IPS-20b (cell line): ENCODE data around the gene SCRN2.

Source experiments
- H3K27ac ChIP-seq: one replicate; pipeline ENCODE4 v1.5.1; 2013; ENCODE audit warnings: low read length
- H3K27me3 ChIP-seq: 2 replicates; pipeline ENCODE4 v1.6.1; 2013; ENCODE audit warnings: mild to moderate bottlenecking, low read length, inconsistent platforms; ENCODE audit not compliant: insufficient read depth
- H3K36me3 ChIP-seq: 2 replicates; pipeline ENCODE4 v1.6.1; 2013; ENCODE audit warnings: low read depth, mild to moderate bottlenecking, inconsistent platforms, low read length, moderate library complexity; ENCODE audit not compliant: insufficient read depth
- H3K4me1 ChIP-seq: 2 replicates; pipeline ENCODE4 v1.6.1; 2013; ENCODE audit warnings: mild to moderate bottlenecking, control low read depth, inconsistent platforms, low read length, moderate library complexity; ENCODE audit not compliant: insufficient read depth
- H3K4me3 ChIP-seq: 2 replicates; pipeline ENCODE4 v1.5.1; 2013; ENCODE audit warnings: mild to moderate bottlenecking, low read length, inconsistent platforms
- H3K9ac ChIP-seq: 2 replicates; pipeline ENCODE4 v1.6.1; 2013; ENCODE audit warnings: low read depth, mild to moderate bottlenecking, inconsistent platforms, low read length, moderate library complexity
- H3K9me3 ChIP-seq: 2 replicates; pipeline ENCODE4 v1.6.1; 2013; ENCODE audit warnings: mild to moderate bottlenecking, low read depth, low read length, inconsistent platforms; ENCODE audit not compliant: insufficient read depth

SCRN2 gene

GRCh38 chr17:47879028-47879585 lies 38.0 kb upstream of the SCRN2 start:
- no peak overlapping the region for H3K27ac ChIP-seq
- no peaks in the 10 kb centered on the region for H3K36me3 ChIP-seq
- no peak overlapping the region for H3K4me3 ChIP-seq
- H3K4me1 ChIP-seq, result no peaks in the 10 kb centered on the region; the same call in 1 of the 2 replicates
- H3K9ac ChIP-seq, result no peak overlapping the region
- no peaks in the 10 kb centered on the region for H3K9me3 ChIP-seq
- peaks cover 15% of the 10 kb centered on the region for H3K27me3 ChIP-seq

- Histone ChIP-seq H3K9ac (no peak overlapping the region), H3K9me3 (no peaks in the 10 kb centered on the region), H3K27ac (no peak overlapping the region), H3K27me3 (peaks cover 21% of the 10 kb centered on the region), H3K4me1 (peaks cover 4% of the 10 kb centered on the region; the same call in 1 of the 2 replicates), H3K4me3 (no peak overlapping the region), H3K36me3 (no peaks in the 10 kb centered on the region)
These were observed 37.3 kb upstream of the SCRN2 start for GRCh38 chr17:47878203-47879027.

- no peaks in the 10 kb centered on the region for H3K9me3 ChIP-seq
- H3K36me3 ChIP-seq, result no peaks in the 10 kb centered on the region
- peaks cover 9% of the 10 kb centered on the region; the same call in 1 of the 2 replicates for H3K4me1 ChIP-seq
- no peak overlapping the region for H3K4me3 ChIP-seq
- no peak overlapping the region for H3K9ac ChIP-seq
- H3K27me3 ChIP-seq, result peaks cover 26% of the 10 kb centered on the region; the same call in 1 of the 2 replicates
- H3K27ac ChIP-seq, result no peak overlapping the region
These were observed 36.4 kb upstream of the SCRN2 start for GRCh38 chr17:47877368-47878034.

- Histone ChIP-seq H3K4me3 (no peak overlapping the region), H3K9ac (no peak overlapping the region), H3K27me3 (peaks cover 46% of the 10 kb centered on the region), H3K9me3 (no peaks in the 10 kb centered on the region), H3K4me1 (peaks cover 13% of the 10 kb centered on the region; the same call in 1 of the 2 replicates), H3K36me3 (no peaks in the 10 kb centered on the region), H3K27ac (no peak overlapping the region)
These were observed 34.2 kb upstream of the SCRN2 start for GRCh38 chr17:47875011-47875985.

DNA sequence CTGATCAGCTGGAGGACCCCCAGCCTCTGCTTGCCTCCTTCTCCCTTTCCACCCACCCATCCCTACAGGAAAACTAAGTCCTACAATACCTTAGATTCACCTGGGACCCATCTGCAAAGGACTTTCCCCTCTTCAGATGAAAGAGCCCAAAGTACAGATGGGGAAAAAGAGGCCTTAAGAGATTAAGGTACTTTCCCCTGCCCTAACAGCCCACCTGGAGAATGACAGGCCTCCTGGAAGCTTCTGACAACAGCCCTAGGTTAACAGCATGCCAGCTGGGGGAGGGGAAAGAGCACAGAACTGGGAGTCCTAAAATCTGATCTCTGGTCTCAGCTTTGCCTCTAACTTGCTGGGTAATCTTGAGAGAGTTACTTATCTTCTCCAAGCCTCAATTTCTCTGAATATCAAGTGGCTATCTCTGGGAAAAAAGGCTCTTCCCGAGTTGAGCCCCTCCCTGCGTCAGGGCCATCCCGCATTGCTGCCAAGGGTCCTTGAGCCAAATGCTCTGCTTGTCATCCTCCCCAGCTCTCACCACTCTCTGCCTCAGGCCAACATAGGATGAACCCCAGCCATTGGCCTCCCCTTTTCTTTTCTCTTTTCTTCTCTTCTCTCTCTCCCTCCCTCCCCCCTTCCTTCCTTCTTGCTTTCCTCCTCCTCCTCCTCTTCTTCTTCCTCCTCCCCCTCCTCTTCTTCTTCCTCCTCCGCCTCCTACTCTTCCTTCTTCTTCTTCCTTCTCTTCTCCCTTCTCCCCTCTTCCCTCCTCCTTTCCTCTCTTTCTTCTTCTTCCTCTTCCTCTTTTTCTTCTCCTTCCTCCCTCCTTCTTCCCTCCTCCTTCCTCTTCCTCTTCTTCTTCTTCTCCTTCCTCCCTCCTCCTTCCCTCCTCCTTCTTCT lies 32.4 kb upstream of the SCRN2 start:
- H3K36me3 ChIP-seq, result no peaks in the 10 kb centered on the region
- no peak overlapping the region for H3K27ac ChIP-seq
- H3K9me3 ChIP-seq, result no peaks in the 10 kb centered on the region
- peaks cover 64% of the 10 kb centered on the region for H3K27me3 ChIP-seq
- H3K4me3 ChIP-seq, result peak overlapping the region; percentile 62; the same call in 1 of the 2 replicates
- H3K9ac ChIP-seq, result no peak overlapping the region
- peaks cover 18% of the 10 kb centered on the region; the same call in 1 of the 2 replicates for H3K4me1 ChIP-seq

DNA sequence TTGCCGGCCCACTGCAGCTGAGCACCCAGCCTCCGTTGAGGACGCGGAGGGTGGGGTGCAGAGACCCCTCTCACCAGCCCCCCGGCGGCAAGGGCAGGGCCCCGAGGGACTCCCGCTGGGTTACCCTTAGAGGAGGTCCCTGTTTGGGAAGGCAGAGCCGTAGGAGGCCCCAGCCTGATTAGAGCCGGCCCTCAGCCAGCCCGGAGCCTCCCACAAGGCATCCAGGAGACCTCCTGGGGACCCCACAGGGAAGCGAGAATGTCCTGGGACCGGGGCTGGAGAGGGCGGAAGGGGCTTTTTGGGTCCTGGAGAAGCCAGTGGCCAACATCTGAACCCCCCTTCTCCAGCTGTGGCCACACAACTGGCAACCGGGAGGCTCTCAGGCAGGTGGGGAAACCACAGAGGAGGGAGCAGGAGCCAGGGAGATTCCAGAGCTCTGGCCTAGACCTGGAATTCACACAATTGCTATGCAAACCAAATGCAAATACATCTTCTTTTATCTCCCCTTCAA lies 31.6 kb upstream of the SCRN2 start:
- Histone ChIP-seq H3K4me3 (peak overlapping the region; percentile 62; the same call in 1 of the 2 replicates), H3K9me3 (no peaks in the 10 kb centered on the region), H3K27me3 (peaks cover 70% of the 10 kb centered on the region), H3K4me1 (peaks cover 18% of the 10 kb centered on the region; the same call in 1 of the 2 replicates), H3K9ac (no peak overlapping the region), H3K27ac (no peak overlapping the region), H3K36me3 (no peaks in the 10 kb centered on the region)

- H3K27me3 ChIP-seq, result peaks cover 75% of the 10 kb centered on the region
- no peaks in the 10 kb centered on the region for H3K36me3 ChIP-seq
- H3K27ac ChIP-seq, result no peak overlapping the region
- no peaks in the 10 kb centered on the region for H3K9me3 ChIP-seq
- peaks cover 18% of the 10 kb centered on the region; the same call in 1 of the 2 replicates for H3K4me1 ChIP-seq
- peak overlapping the region; percentile 62 for H3K4me3 ChIP-seq
- peak overlapping the region; percentile 39; the same call in 1 of the 2 replicates for H3K9ac ChIP-seq
These were observed 31.1 kb upstream of the SCRN2 start for GRCh38 chr17:47872019-47872650.

DNA sequence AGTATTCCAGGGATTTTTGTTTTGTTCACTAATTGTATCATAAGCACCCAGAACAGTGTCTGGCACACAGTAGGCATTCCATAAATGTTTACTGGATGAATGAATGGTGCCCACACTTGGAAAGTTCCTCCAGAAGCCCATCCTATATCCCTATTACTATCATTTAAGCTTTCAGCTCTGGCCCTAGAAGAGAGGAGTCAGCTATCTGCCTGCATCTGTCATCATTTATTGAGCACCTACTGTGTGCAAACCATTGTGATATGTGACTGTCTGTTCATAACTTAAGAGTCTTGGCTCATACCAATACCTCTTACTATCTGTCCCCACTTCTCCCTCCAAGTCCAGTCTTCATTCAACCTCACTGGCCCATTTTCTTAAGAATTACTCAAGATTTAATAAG lies 30.0 kb upstream of the SCRN2 start:
- H3K9me3 ChIP-seq, result no peaks in the 10 kb centered on the region
- H3K4me1 ChIP-seq, result peaks cover 18% of the 10 kb centered on the region; the same call in 1 of the 2 replicates
- no peaks in the 10 kb centered on the region for H3K36me3 ChIP-seq
- H3K9ac ChIP-seq, result no peak overlapping the region
- H3K27me3 ChIP-seq, result peaks cover 82% of the 10 kb centered on the region
- no peak overlapping the region for H3K27ac ChIP-seq
- H3K4me3 ChIP-seq, result no peak overlapping the region

- Histone ChIP-seq H3K9me3 (no peaks in the 10 kb centered on the region), H3K4me1 (peaks cover 18% of the 10 kb centered on the region; the same call in 1 of the 2 replicates), H3K9ac (no peak overlapping the region), H3K27ac (no peak overlapping the region), H3K4me3 (0 out of 2 replicates have a peak overlapping the region, but pooled peaks have one; percentile 0), H3K36me3 (no peaks in the 10 kb centered on the region), H3K27me3 (peaks cover 87% of the 10 kb centered on the region)
These were observed 29.0 kb upstream of the SCRN2 start for GRCh38 chr17:47870056-47870455.

DNA sequence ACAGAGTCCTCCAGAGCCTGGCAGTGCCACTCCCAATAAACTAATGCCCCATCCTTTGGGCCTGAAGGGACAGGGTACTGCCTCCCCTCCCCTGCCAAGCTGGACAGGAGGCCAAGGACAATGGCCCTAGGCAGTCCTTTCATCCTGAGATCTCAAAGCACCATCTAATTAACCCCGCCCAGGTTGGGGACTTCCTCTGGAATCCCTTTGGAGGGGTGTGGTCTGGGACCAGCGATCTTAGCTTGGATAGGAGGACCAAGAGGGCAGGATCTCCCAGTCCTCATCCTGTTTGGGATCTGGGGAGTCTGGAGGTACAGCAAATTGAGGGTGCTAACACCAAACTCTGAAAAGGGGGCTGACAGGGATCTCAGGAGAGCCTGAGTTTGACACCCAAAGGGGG lies 28.0 kb upstream of the SCRN2 start:
- H3K36me3 ChIP-seq, result no peaks in the 10 kb centered on the region
- no peak overlapping the region for H3K9ac ChIP-seq
- H3K9me3 ChIP-seq, result no peaks in the 10 kb centered on the region
- H3K4me3 ChIP-seq, result no peak overlapping the region
- H3K27me3 ChIP-seq, result peaks cover 82% of the 10 kb centered on the region
- no peak overlapping the region for H3K27ac ChIP-seq
- peaks cover 18% of the 10 kb centered on the region; the same call in 1 of the 2 replicates for H3K4me1 ChIP-seq
